ENCODE data around the gene ARHGAP20.

DNA sequence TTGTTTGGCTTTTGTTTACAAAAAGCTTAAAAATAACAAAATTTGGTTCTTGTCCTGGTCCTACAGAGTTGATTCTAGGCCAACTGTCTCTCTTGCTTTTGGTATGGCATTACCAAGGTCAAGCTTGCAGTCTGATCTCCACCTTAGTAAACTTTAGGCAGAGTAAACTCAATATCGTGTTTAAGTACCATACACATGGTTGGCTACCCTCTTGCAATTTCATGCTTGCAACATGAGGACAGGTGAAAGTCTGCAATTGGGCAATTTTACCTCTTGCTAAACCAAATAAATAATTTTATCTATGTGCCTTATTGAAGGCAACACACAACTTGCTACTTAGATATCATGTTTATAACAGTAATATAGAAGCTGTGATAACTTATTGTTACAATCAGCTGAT is 125.1 kb downstream of the ARHGAP20 start:
- TF ChIP-seq, protein P1, sequence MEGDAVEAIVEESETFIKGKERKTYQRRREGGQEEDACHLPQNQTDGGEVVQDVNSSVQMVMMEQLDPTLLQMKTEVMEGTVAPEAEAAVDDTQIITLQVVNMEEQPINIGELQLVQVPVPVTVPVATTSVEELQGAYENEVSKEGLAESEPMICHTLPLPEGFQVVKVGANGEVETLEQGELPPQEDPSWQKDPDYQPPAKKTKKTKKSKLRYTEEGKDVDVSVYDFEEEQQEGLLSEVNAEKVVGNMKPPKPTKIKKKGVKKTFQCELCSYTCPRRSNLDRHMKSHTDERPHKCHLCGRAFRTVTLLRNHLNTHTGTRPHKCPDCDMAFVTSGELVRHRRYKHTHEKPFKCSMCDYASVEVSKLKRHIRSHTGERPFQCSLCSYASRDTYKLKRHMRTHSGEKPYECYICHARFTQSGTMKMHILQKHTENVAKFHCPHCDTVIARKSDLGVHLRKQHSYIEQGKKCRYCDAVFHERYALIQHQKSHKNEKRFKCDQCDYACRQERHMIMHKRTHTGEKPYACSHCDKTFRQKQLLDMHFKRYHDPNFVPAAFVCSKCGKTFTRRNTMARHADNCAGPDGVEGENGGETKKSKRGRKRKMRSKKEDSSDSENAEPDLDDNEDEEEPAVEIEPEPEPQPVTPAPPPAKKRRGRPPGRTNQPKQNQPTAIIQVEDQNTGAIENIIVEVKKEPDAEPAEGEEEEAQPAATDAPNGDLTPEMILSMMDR (IDR thresholded peaks at IDR 0.05; ENCODE audit: low read depth, low read length, missing input control): no peak
- peak; percentile 61 for TF ChIP-seq SP1 (IDR thresholded peaks at IDR 0.05)
- peak; percentile 53 to 71 for TF ChIP-seq JUND (IDR thresholded peaks at IDR 0.05)
- peak in 1 of 2 donors; percentile 45 for TF ChIP-seq EGR1 (IDR thresholded peaks at IDR 0.05; ENCODE audit: low read depth in 2 of 2)
- TF ChIP-seq, protein P2, sequence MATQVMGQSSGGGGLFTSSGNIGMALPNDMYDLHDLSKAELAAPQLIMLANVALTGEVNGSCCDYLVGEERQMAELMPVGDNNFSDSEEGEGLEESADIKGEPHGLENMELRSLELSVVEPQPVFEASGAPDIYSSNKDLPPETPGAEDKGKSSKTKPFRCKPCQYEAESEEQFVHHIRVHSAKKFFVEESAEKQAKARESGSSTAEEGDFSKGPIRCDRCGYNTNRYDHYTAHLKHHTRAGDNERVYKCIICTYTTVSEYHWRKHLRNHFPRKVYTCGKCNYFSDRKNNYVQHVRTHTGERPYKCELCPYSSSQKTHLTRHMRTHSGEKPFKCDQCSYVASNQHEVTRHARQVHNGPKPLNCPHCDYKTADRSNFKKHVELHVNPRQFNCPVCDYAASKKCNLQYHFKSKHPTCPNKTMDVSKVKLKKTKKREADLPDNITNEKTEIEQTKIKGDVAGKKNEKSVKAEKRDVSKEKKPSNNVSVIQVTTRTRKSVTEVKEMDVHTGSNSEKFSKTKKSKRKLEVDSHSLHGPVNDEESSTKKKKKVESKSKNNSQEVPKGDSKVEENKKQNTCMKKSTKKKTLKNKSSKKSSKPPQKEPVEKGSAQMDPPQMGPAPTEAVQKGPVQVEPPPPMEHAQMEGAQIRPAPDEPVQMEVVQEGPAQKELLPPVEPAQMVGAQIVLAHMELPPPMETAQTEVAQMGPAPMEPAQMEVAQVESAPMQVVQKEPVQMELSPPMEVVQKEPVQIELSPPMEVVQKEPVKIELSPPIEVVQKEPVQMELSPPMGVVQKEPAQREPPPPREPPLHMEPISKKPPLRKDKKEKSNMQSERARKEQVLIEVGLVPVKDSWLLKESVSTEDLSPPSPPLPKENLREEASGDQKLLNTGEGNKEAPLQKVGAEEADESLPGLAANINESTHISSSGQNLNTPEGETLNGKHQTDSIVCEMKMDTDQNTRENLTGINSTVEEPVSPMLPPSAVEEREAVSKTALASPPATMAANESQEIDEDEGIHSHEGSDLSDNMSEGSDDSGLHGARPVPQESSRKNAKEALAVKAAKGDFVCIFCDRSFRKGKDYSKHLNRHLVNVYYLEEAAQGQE (IDR thresholded peaks at IDR 0.05): peak; percentile 49
- TF ChIP-seq FOXA1 (IDR thresholded peaks at IDR 0.05): peak; percentile 44
- TF ChIP-seq, protein P3, sequence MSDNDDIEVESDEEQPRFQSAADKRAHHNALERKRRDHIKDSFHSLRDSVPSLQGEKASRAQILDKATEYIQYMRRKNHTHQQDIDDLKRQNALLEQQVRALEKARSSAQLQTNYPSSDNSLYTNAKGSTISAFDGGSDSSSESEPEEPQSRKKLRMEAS (IDR thresholded peaks at IDR 0.05): peak; percentile 86
- TF ChIP-seq RAD21 (IDR thresholded peaks at IDR 0.05): peak; percentile 44 to 52
- no peak for TF ChIP-seq TAF1 (conservative IDR thresholded peaks at IDR 0.05)
